GM15510 (cell line): Measurements from ENCODE around the gene RAP1GAP2.

Experiments
- POLR2A ChIP-seq: IDR thresholded peaks from 3 replicates; pipeline ENCODE4 v1.6.1; 2011; ENCODE audit warnings: borderline replicate concordance; ENCODE audit not compliant: insufficient read length; ENCODE audit errors: extremely low read depth

RAP1GAP2 gene

DNA sequence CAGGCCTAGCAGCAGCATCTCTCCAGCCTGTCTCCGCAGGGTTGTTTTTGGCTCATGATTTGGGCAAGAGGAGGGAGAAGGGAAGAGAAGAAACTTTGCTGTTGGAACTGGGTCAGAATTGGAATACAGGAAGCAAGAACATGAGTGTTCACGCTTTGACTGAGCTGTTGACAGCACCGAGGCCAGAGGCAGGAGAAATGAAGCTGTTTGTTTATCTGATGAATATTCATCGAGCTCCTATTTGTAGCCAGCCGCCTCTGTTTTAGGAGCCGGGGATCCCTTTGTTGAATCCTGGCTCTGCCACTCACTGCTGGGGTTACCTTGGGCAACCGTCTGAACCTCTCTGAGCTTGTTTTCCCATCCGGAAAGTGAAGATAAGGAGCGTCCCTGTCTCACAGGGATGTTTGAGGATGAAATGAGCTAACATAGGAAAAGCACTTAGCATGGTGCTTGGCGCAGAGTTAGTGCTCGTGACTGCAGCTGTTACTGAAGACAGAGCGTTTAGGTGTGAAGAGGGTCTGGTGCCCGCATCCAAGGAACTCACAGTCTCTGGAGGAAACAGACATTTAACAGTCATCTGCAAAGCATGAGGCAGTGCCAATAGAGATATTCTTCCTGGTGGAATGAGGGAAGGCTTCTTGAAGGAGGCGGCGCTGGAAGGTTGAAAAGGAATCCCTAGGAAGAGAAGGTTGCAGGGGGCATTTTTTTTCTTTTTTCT lies 29.2 kb downstream of the RAP1GAP2 start:
- no peak for TF ChIP-seq POLR2A

GRCh38 chr17:2828397-2829038 lies 32.3 kb downstream of the RAP1GAP2 start:
- TF ChIP-seq POLR2A, result no peak

GRCh38 chr17:2830678-2831077 lies 34.4 kb downstream of the RAP1GAP2 start:
- TF ChIP-seq POLR2A, result no peak

GRCh38 chr17:2835780-2836179 lies 39.5 kb downstream of the RAP1GAP2 start:
- TF ChIP-seq POLR2A, result no peak

DNA sequence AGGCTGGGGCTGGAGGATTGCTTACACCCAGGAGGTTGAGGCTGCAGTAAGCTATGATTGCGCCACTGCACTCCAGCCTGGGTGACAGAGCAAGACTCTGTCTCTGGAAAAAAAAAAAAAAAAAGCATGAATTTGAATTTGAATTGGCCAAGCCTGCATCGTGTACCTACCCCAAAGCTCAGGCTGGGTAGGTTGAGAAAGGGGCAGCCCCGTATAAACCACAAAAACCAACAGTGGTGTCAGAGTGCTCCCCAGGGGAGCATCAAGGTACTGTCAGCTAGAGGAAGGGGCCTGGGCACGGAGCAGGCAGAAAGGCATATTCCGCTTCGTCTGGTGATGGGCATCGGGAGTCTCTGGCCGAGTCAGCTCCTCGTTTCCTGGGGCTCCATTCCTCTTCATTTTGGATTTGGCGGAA lies 40.9 kb downstream of the RAP1GAP2 start:
- TF ChIP-seq POLR2A, result no peak

GRCh38 chr17:2841606-2842005 lies 45.4 kb downstream of the RAP1GAP2 start:
- TF ChIP-seq POLR2A, result no peak

GRCh38 chr17:2842464-2842863 lies 46.2 kb downstream of the RAP1GAP2 start:
- no peak for TF ChIP-seq POLR2A

GRCh38 chr17:2844416-2844815 lies 48.2 kb downstream of the RAP1GAP2 start:
- no peak for TF ChIP-seq POLR2A

DNA sequence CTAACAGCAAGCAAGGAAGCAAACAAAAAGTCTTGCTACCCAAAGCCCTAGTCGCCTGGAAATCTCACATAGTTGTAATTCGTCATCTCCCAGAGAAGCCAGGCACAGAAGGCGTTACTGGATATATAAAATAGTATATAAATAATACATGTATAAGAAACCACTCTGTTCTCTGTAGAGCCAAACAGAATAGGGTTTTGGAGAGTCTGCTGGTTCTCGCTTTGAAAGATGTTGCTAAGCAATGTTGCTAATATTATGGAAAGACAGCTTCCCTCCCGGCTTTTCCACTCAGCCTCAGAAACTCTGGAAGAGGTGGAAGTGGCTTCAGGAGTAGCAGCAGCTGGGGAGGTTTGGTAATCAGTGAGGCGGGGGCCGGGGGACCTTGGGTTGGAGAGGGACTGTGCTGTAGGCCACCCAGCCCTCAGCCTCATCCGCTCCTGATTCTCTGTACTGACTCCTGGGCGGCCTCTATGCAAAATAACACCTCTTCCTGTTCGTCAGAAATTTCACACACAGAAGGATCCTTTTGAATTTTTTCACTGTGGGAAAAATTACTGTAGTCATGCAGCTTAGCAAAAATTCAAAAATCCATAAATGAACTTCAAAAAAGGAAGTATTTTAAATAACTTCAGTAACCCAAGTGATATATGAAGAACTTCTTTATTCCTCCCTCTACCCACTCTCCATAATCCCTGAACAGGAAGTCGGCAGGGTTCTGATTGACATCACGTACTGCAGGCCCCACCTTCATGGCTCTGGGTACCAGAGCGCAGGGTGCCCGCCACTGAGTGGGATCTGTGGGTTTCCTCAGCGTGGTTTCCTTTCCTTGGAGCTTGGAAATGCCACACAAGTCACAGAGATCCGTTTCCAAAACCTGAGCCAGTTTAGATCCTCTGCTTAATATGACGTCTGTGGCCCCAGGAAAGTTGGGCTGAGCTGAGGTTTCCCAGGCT lies 51.4 kb downstream of the RAP1GAP2 start:
- no peak for TF ChIP-seq POLR2A

DNA sequence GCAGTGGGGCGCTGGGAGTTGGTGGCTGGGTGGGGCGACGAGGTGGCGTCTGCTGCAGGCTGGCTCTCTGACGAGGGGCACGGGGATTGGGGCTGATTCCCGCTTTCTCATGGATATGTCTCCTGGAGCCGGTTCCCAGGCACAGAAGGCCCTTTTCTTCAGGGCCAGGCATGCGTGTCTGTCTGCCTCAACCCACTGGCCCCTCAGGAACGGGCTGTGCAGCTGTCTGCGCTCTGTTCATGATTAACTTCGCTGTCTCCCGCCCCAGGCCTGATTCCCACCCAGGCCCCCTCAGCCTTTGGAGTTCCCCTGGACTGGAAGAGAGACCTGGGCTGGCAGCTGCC lies 53.1 kb downstream of the RAP1GAP2 start:
- no peak for TF ChIP-seq POLR2A

DNA sequence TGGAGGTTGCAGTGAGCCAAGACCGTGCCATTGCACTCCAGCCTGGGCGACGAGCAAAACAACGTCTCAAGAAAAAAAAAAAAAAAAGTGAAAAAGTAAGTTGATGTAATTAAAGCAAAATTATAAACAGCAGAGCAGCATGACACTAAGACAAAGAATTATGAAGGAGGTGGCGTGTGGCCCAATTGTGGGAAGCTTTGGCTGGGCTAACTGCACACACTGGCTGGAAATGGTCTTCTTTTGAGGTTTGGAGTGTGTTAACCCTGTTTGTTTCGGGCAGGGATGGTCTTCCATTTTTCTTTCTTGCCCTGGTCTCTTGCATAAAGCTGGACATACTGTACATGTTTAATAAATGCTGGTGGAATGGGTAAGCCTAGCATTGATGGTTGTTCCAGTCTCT lies 54.8 kb downstream of the RAP1GAP2 start:
- no peak for TF ChIP-seq POLR2A

DNA sequence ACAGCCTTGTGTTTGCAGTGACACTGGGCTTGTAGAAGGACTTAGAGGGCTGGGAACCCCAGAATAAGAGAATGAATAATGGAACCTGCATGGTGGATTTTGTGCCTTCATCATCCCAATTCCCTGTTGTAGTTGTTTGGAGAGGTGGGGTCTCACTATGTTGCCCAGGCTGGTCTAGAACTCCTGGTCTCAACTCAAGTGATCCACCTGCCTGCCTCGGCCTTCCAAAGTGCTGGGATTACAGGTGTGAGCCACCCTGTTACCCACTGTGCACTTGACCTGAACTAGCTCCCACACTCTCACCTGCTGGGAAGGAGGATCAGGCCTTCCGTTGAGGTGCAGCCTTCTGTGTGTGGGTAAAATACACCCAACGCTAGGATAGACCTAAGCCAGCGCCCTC lies 55.4 kb downstream of the RAP1GAP2 start:
- TF ChIP-seq POLR2A, result no peak

- no peak for TF ChIP-seq POLR2A
Measured at GRCh38 chr17:2852221-2852620, 56.0 kb downstream of the RAP1GAP2 start.

DNA sequence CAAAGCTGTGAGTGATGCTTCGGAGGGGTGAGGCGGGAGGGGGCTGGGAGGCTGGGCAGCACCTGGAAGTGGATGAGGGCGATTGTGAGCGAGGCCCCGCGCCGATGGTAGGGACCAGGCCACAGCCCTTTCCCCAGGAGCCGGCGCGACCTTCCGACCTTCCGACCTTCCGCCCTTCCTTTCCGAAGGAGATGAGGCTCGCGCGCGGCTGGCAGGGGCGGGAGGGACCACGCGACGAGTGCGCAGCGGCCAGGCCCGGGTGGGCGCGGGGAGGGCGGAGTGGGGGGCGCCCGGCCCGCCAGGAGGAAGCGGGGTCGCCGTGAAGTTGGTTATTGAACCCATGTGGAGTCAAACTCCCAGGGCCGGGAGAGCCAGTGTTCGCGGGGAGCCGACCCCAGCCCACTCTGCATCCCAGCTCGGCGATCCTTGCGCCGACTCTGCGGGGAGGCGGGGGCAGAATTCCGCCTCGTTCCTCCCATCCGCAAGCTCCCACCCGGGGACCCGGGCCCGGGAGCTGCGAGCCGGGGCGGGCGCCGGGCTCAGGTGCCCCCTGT lies 56.6 kb downstream of the RAP1GAP2 start:
- no peak for TF ChIP-seq POLR2A
